ENCODE measurements around the gene NDC1.

DNA sequence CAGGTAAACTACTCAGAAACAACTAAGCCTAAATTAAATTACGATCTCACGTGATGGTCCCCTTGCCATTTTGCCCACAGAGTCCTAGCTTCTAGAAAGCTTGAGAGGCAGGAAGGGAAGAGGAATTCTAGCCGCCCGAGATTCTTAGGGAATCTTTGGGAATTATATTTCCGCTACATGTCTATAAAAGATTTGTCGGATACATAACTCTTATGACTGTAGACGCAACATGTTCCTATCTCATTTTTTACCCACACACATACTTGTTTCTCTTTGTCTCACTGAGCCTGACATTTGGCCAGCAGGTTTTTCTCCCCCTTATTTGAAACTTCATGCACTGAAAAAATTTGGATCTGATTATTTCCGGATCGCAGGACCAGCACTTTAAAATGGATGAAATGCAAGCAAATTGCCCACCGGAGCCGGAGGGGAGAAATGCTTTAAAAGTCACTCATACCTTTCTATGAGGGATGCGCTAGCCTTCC lies 104.6 kb downstream of the NDC1 start:
- TF ChIP-seq, protein P1, sequence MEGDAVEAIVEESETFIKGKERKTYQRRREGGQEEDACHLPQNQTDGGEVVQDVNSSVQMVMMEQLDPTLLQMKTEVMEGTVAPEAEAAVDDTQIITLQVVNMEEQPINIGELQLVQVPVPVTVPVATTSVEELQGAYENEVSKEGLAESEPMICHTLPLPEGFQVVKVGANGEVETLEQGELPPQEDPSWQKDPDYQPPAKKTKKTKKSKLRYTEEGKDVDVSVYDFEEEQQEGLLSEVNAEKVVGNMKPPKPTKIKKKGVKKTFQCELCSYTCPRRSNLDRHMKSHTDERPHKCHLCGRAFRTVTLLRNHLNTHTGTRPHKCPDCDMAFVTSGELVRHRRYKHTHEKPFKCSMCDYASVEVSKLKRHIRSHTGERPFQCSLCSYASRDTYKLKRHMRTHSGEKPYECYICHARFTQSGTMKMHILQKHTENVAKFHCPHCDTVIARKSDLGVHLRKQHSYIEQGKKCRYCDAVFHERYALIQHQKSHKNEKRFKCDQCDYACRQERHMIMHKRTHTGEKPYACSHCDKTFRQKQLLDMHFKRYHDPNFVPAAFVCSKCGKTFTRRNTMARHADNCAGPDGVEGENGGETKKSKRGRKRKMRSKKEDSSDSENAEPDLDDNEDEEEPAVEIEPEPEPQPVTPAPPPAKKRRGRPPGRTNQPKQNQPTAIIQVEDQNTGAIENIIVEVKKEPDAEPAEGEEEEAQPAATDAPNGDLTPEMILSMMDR (IDR thresholded peaks at IDR 0.05; ENCODE audit: insufficient read depth, low read depth, low read length), result no peak
- TF ChIP-seq EZH2 (IDR thresholded peaks at IDR 0.05; ENCODE audit: insufficient read depth, low read length), result no peak
